ENCODE measurements around the gene CCDC170.

- TF ChIP-seq CTCF (IDR thresholded peaks at IDR 0.05) (no peak), POLR2A (IDR thresholded peaks at IDR 0.05) (no peak)
Measured at GRCh38 chr6:151663559-151663958, 169.7 kb downstream of the CCDC170 start.

All from Peyer's patch (tissue), 4 donors.